Right lobe of liver (tissue), 6 donors: ENCODE data around the gene INPP5D. TPM values are rescaled to one million over a fixed set of nuclear protein-coding genes. Genes with fewer than 3 reads are reported as not detected.
A peak's percentile ranks its signal among the peaks of the same experiment; 100 is the strongest.

Source experiments
- ATAC-seq, 4 donors: fragments of 200-7000 bp; cut with Tn5 transposase; one replicate each; pipeline ENCODE4 v1.9.1; 2020; ENCODE audit warnings: mild to moderate bottlenecking in 4 of 4, moderate library complexity in 4 of 4
- DNase-seq, 3 donors: peaks; one replicate each; pipeline ENCODE4 v3.0.0-alpha.2; 2020
- H3K27ac ChIP-seq, 3 donors: fragments of 200-600 bp; one replicate each; pipeline ENCODE4 v1.8.0; 2022
- H3K27me3 ChIP-seq, 2 donors: fragments of 200-600 bp; one replicate each; pipeline ENCODE4 v1.8.0; 2022
- H3K36me3 ChIP-seq, 4 donors: fragments of 200-600 bp; sonication (generic) in 1 of 4; one replicate each; pipeline versions ENCODE4 v1.5.1 to v1.8.0; 2017 to 2022; ENCODE audit warnings: control low read depth in 1 of 4
- H3K4me1 ChIP-seq, 4 donors: fragments of 200-600 bp; sonication (generic) in 1 of 4; one replicate each; pipeline versions ENCODE4 v1.5.1 to v1.8.0; 2017 to 2022; ENCODE audit warnings: control low read depth in 1 of 4
- H3K4me3 ChIP-seq, 3 donors: fragments of 200-600 bp; one replicate each; pipeline ENCODE4 v1.8.0; 2022
- H3K9me3 ChIP-seq, 4 donors: fragments of 200-600 bp; sonication (generic) in 1 of 4; one replicate each; pipeline versions ENCODE4 v1.5.1 to v1.8.0; 2017 to 2022; ENCODE audit warnings: control low read depth in 1 of 4
- POLR2A ChIP-seq: fragments of 450-650 bp; IDR thresholded peaks from one replicate; pipeline ENCODE4 v1.6.1; 2017; ENCODE audit warnings: antibody characterized with exemption, mild to moderate bottlenecking
- WGBS: methylation state at CpG from one replicate; pipeline ENCODE4 v1.1.6; 2018; ENCODE audit warnings: low coverage, low lambda C conversion rate; ENCODE audit not compliant: insufficient coverage; ENCODE audit errors: missing lambda C conversion rate; 5-methylcytosine and 5-hydroxymethylcytosine counted together
- intact Hi-C, 2 donors: fragments of 100-400 bp; cut with DNase I; formaldehyde crosslinking; loops; one replicate each; pipeline versions ENCODE4 v1.11.2 to v1.14.1; 2022
- total RNA-seq, 6 experiments: library from RNA; depleted of rRNA in 2 of 6; stranded (reverse); fragments of >200 nt in 2 of 6; fragmentation: NEBNext Ultra II Directional in 3 of 6; extraction: Animal tissue kit (Norgen Biotek cat#: 25700) in 3 of 6; gene quantifications; one replicate each; pipeline versions ENCODE4 v1.1.0 to v1.2.4, GENCODE V29; 2016 to 2023
- TF ChIP-seq, protein P1 (sequence below), 4 donors: fragments of 200-600 bp in 3 of 4; fragments of 450-650 bp in 1 of 4; IDR thresholded peaks; one replicate each; pipeline versions ENCODE4 v1.5.1 to v1.8.0; 2016 to 2022; ENCODE audit warnings: antibody characterized with exemption in 4 of 4, mild to moderate bottlenecking in 2 of 4
- donor health status: DM: no; HTN: yes; CAD: no.
- donor health status: DM: no; HTN: no; CAD: no.
- donor health status: DM: no; HTN: no; CAD: no.
- donor health status: DM: no; HTN: yes; CAD: no.
- donor health status: DM: no; HTN: yes; CAD: no.

The INPP5D gene
- total RNA-seq, 6 experiments from 2014 or later, result 3.5 to 8.1 (median 5.5) TPM

DNA sequence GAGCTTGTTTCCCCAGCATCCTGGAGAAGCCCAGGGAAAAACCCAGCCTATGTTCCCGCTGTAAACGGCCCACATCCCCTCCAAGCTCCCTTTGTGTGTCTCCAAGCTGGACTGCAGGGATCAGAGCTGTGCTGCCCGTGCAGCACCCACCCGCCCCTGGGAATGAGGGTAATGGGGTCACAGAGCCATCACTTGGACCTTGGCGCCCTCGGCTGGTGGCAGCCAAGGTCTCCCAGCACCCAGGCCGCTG, 670 bp upstream of the INPP5D start:
- no peak for DNase-seq
- Histone ChIP-seq H3K4me3 (no peak overlapping the region), H3K27me3 (no peaks in the 10 kb centered on the region), H3K27ac (peak overlapping the region; percentile 50 to 90 (median 74)), H3K9me3 (no peaks in the 10 kb centered on the region), H3K36me3 (no peaks in the 10 kb centered on the region), H3K4me1 (no peaks in the 10 kb centered on the region)
- intact Hi-C loops, result no loop called here
- ATAC-seq, result no peak
- WGBS, result no CpG with 5 or more reads among the region's 7 CpGs
- TF ChIP-seq, protein P1, sequence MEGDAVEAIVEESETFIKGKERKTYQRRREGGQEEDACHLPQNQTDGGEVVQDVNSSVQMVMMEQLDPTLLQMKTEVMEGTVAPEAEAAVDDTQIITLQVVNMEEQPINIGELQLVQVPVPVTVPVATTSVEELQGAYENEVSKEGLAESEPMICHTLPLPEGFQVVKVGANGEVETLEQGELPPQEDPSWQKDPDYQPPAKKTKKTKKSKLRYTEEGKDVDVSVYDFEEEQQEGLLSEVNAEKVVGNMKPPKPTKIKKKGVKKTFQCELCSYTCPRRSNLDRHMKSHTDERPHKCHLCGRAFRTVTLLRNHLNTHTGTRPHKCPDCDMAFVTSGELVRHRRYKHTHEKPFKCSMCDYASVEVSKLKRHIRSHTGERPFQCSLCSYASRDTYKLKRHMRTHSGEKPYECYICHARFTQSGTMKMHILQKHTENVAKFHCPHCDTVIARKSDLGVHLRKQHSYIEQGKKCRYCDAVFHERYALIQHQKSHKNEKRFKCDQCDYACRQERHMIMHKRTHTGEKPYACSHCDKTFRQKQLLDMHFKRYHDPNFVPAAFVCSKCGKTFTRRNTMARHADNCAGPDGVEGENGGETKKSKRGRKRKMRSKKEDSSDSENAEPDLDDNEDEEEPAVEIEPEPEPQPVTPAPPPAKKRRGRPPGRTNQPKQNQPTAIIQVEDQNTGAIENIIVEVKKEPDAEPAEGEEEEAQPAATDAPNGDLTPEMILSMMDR (IDR thresholded peaks at IDR 0.05), result no peak
- no peak for TF ChIP-seq POLR2A

DNA sequence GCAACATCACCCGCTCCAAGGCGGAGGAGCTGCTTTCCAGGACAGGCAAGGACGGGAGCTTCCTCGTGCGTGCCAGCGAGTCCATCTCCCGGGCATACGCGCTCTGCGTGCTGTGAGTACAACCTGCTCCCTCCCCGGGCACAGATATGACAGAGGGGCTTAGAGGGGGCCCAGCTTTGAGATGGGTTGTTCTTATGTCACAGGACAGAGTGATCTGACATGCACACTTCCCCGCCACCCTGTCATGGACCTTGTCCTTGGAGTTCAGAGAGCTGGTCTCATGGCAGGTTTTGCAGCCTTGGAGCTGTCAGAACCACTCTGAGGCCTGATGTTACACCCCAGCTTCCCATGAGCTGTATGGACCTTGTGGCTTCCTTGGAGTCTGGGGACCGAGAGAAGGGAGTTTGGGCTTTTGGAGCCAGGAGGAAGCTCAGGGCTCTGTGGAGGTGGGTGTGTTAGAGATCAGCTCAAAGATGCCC, 398 bp downstream of the INPP5D start:
- peak; percentile 2 to 16 (median 5) for ATAC-seq
- H3K36me3 ChIP-seq, result no peaks in the 10 kb centered on the region
- H3K9me3 ChIP-seq, result no peaks in the 10 kb centered on the region
- H3K4me3 ChIP-seq, result peak overlapping the region; percentile 39 to 49 (median 41)
- H3K27ac ChIP-seq, result peak overlapping the region; percentile 50 to 90 (median 74)
- no peaks in the 10 kb centered on the region for H3K4me1 ChIP-seq
- TF ChIP-seq, protein P1 (IDR thresholded peaks at IDR 0.05), result no peak
- no peak for TF ChIP-seq POLR2A
- WGBS, result 18% methylated on average over 9 of the region's 13 CpGs
- DNase-seq, result peak in 1 of 3 donors; percentile 48
- no peaks in the 10 kb centered on the region for H3K27me3 ChIP-seq
- intact Hi-C loops, result no loop called here

DNA sequence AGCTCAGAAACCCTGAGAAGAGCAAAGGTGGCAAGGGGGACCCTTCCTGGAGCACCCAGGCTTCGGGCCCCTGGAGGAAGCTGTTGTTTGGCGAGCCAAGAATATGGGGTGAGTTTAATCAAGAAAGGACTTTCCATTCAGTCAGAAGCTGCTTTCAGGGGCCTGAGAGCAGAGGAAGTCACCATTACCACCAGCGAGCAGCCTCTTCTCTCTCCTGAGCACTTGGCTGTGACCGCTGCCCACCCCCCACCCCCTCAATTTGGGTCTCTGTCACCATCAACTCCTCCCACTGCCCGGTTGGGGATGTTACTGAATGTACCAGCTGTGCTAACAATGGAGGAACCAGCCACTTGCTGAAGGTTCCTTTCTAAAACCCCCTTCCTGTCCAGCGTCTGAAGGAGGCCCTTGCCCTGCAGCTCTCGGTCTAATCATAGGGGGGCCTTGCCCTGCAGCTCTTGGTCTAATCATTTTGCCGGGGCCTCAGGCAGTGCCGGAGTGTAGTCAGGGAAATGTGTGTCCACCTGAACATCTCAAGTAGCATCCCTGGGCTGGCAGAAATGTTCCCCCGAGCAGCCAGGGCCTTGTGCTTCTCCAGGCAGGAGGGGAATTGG, 943 bp downstream of the INPP5D start:
- intact Hi-C loops, result no loop called here
- ATAC-seq, result peak in 3 of 4 donors; percentile 4 to 5 (median 5)
- H3K4me1 ChIP-seq, result no peaks in the 10 kb centered on the region
- H3K27ac ChIP-seq, result peak overlapping the region; percentile 50 to 90 (median 74)
- DNase-seq, result peak in 1 of 3 donors; percentile 49
- no peaks in the 10 kb centered on the region for H3K27me3 ChIP-seq
- WGBS, result 47% methylated on average over 4 of the region's 10 CpGs
- H3K4me3 ChIP-seq, result peak overlapping the region; percentile 39 to 49 (median 41)
- no peaks in the 10 kb centered on the region for H3K9me3 ChIP-seq
- no peak for TF ChIP-seq POLR2A
- H3K36me3 ChIP-seq, result no peaks in the 10 kb centered on the region

DNA sequence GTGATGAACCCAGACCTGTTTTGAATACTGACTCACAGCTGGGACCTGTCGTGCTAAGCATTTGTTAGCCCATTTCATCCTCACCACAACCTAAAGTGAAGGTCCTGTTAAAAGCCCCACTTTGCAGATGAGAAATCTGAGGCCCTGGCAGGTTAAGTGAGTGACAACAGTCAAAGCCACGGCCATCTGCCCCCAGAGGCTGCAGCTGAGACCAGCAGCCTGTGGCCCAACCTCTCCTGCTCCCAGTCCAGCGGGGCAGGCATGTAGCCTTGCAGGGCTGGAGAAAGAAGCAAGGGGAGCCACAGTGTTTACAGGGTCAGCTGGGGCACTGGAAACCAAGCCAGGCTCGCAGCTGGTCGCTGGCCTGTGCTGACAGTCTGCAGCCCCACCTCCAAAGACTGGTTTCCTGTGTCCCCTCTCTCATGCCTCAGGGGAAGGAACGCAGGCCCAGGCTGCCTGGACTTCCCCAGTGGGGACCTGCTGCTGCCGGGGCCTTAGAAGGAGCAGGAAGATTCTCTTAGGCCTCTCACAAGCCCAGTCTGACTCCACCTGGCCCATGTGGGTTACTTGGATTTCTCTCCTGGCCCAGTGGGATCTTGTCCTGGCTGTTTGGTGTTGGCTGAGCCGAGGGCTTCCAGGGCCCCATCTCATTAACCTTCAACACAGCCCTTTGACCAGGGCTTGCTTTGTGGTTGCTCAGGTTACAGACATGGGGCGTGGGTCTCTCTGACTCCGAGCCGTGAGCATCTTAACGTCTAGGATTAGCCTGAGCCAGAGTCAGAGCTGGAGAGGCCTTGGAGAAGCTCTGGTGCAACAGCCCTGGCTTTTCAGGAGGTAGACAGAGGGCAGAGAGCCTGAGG, 1.7 kb downstream of the INPP5D start:
- TF ChIP-seq, protein P1 (IDR thresholded peaks at IDR 0.05), result peak in 3 of 4 donors; percentile 6 to 13 (median 10)
- no peak for TF ChIP-seq POLR2A
- Histone ChIP-seq H3K27ac (peak overlapping the region; percentile 50 to 74 (median 57)), H3K27me3 (no peaks in the 10 kb centered on the region), H3K9me3 (no peaks in the 10 kb centered on the region), H3K36me3 (no peaks in the 10 kb centered on the region), H3K4me3 (peak overlapping the region; percentile 39 to 49 (median 41)), H3K4me1 (no peaks in the 10 kb centered on the region)
- DNase-seq, result peak in 1 of 3 donors; percentile 59
- peak; percentile 52 to 71 (median 58) for ATAC-seq
- 55% methylated on average over 2 of the region's 12 CpGs for WGBS
- intact Hi-C loops, result no loop called here

DNA sequence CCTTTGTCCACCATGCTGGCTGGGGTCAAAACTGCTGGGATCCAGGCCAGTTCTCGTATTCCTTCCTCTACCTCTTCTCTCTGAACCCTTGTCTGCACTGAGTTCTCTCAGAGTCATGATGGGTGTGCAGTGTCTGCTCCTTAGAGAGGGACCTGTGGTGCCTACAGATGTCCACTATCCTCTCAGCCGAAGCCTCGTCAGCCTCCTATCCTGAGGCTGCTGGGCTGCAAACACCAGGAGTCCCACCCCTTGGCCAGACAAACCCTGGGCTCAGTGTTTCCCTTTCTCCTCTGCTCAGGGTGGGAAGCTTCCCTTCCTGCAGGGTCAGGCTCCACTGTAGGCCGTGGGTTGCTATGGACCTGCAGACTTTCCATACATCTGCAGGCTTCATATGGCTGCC, 2.3 kb downstream of the INPP5D start:
- DNase-seq (peak in 2 of 3 donors; percentile 37 to 48), ATAC-seq (peak; percentile 3 to 16 (median 10))
- WGBS, result 70% methylated on average over 2 of the region's 4 CpGs
- Histone ChIP-seq H3K36me3 (no peaks in the 10 kb centered on the region), H3K27ac (peak overlapping the region; percentile 50 to 74 (median 57)), H3K9me3 (no peaks in the 10 kb centered on the region), H3K4me1 (no peaks in the 10 kb centered on the region), H3K27me3 (no peaks in the 10 kb centered on the region), H3K4me3 (peak overlapping the region; percentile 39 to 49 (median 41))
- intact Hi-C loops, result no loop called here
- TF ChIP-seq POLR2A, result no peak
- TF ChIP-seq, protein P1 (IDR thresholded peaks at IDR 0.05), result no peak
